ENCODE data around the gene CAMK2N1.

The CAMK2N1 gene

GRCh38 chr1:20493309-20493708, 7.3 kb upstream of the CAMK2N1 start:
- POLR2A ChIA-PET = no interaction called here
- CTCF ChIA-PET = interaction anchor here (0.6 to 2.0 kb wide), 4 partner anchors 62 to 314 kb away, joined by 3 to 9 read pairs (median 6); no protein-coding TSS in a partner anchor
- DNase-seq (ENCODE audit: extremely low spot score) = no peak
- TF ChIP-seq, protein P1, sequence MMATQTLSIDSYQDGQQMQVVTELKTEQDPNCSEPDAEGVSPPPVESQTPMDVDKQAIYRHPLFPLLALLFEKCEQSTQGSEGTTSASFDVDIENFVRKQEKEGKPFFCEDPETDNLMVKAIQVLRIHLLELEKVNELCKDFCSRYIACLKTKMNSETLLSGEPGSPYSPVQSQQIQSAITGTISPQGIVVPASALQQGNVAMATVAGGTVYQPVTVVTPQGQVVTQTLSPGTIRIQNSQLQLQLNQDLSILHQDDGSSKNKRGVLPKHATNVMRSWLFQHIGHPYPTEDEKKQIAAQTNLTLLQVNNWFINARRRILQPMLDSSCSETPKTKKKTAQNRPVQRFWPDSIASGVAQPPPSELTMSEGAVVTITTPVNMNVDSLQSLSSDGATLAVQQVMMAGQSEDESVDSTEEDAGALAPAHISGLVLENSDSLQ (IDR thresholded peaks at IDR 0.05) = no peak
- TF ChIP-seq SUZ12 (IDR thresholded peaks at IDR 0.05) (no peak), FOXK2 (IDR thresholded peaks at IDR 0.05) (no peak), L3MBTL2 (conservative IDR thresholded peaks at IDR 0.05) (no peak), ARNT (IDR thresholded peaks at IDR 0.05) (no peak), CTBP1 (IDR thresholded peaks at IDR 0.05; ENCODE audit: borderline replicate concordance) (no peak), HDGF (IDR thresholded peaks at IDR 0.05; ENCODE audit: borderline replicate concordance) (no peak), BHLHE40 (IDR thresholded peaks at IDR 0.05; ENCODE audit: borderline replicate concordance) (no peak), FOXA1 (IDR thresholded peaks at IDR 0.05) (no peak), NFRKB (IDR thresholded peaks at IDR 0.05) (no peak), SP1 (IDR thresholded peaks at IDR 0.05) (no peak), ELF4 (IDR thresholded peaks at IDR 0.05) (no peak), TARDBP (IDR thresholded peaks at IDR 0.05) (no peak), LEF1 (IDR thresholded peaks at IDR 0.05; ENCODE audit: borderline replicate concordance) (no peak), ZNF384 (IDR thresholded peaks at IDR 0.05) (no peak), FOXM1 (IDR thresholded peaks at IDR 0.05; ENCODE audit: borderline replicate concordance) (no peak)

DNA sequence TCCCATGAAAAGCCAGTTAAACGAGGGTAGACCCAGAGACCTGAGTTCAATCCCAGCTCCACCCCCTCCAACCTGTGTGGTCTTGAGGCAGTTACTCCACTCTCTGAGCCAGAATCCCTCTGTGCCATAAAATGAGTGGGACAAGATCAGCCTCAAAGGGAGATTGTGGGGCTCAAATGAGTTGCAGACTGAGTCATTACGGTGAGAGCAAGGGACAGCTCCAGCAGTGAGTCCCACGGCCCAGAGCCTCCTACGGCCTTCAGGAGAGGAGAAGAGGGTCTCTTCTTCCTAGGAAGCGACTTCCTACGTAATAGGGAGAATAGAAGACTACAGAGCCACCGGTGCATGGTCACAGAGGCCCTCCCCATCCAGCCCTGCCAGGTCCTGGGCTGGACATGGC, 6.7 kb upstream of the CAMK2N1 start:
- POLR2A ChIA-PET = no interaction called here
- no peak for TF ChIP-seq HDGF (IDR thresholded peaks at IDR 0.05; ENCODE audit: borderline replicate concordance)
- no peak for TF ChIP-seq BHLHE40 (IDR thresholded peaks at IDR 0.05; ENCODE audit: borderline replicate concordance)
- TF ChIP-seq ELF4 (IDR thresholded peaks at IDR 0.05) = no peak
- TF ChIP-seq FOXK2 (IDR thresholded peaks at IDR 0.05) = no peak
- TF ChIP-seq FOXA1 (IDR thresholded peaks at IDR 0.05) = no peak
- TF ChIP-seq TARDBP (IDR thresholded peaks at IDR 0.05) = no peak
- CTCF ChIA-PET = no interaction called here
- no peak for DNase-seq (ENCODE audit: extremely low spot score)

DNA sequence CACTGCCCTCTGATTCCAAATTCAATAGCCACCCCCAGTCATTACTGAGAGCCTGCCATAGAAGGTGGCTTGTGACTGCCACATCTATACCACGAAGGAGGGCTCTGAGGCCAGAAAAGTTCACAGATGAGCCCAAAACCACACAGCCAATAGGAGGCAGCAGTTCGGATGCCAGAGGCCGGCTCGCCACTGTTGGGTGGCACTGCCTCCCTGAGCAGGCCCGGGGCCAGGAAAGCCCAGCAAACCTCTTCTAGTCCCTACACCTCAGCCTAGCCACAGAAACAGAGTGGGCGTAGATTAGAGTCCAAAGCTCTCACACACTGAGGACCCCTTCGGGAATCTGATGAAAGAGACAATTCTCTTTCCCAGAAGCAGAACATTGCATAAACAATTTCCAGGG, 5.9 kb upstream of the CAMK2N1 start:
- no peak for DNase-seq (ENCODE audit: extremely low spot score)
- TF ChIP-seq NFRKB (IDR thresholded peaks at IDR 0.05) (no peak), FOXK2 (IDR thresholded peaks at IDR 0.05) (no peak), CTBP1 (IDR thresholded peaks at IDR 0.05; ENCODE audit: borderline replicate concordance) (no peak), FOXA1 (IDR thresholded peaks at IDR 0.05) (no peak), ELF4 (IDR thresholded peaks at IDR 0.05) (no peak), ARNT (IDR thresholded peaks at IDR 0.05) (no peak), L3MBTL2 (conservative IDR thresholded peaks at IDR 0.05) (no peak), TARDBP (IDR thresholded peaks at IDR 0.05) (no peak), FOXM1 (IDR thresholded peaks at IDR 0.05; ENCODE audit: borderline replicate concordance) (no peak), ZNF384 (IDR thresholded peaks at IDR 0.05) (no peak), SP1 (IDR thresholded peaks at IDR 0.05) (no peak), LEF1 (IDR thresholded peaks at IDR 0.05; ENCODE audit: borderline replicate concordance) (no peak), BHLHE40 (IDR thresholded peaks at IDR 0.05; ENCODE audit: borderline replicate concordance) (no peak), HDGF (IDR thresholded peaks at IDR 0.05; ENCODE audit: borderline replicate concordance) (no peak), SUZ12 (IDR thresholded peaks at IDR 0.05) (no peak)
- TF ChIP-seq, protein P1 (IDR thresholded peaks at IDR 0.05) = no peak
- ChIA-PET POLR2A (no interaction called here), CTCF (interaction anchor here (1.3 kb wide), 1 partner anchor 145 kb away, joined by 3 read pairs; no protein-coding TSS in a partner anchor)

- ChIA-PET CTCF (interaction anchor here (0.8 to 2.6 kb wide), 3 partner anchors 57 to 278 kb away, joined by 3 to 12 read pairs (median 4); no protein-coding TSS in a partner anchor), POLR2A (no interaction called here)
- no peak for DNase-seq (ENCODE audit: extremely low spot score)
- TF ChIP-seq FOXK2 (IDR thresholded peaks at IDR 0.05) = no peak
- TF ChIP-seq LEF1 (IDR thresholded peaks at IDR 0.05; ENCODE audit: borderline replicate concordance) = no peak
- no peak for TF ChIP-seq L3MBTL2 (conservative IDR thresholded peaks at IDR 0.05)
- TF ChIP-seq ELF4 (IDR thresholded peaks at IDR 0.05) = no peak
- no peak for TF ChIP-seq SUZ12 (IDR thresholded peaks at IDR 0.05)
- TF ChIP-seq ARNT (IDR thresholded peaks at IDR 0.05) = no peak
- TF ChIP-seq, protein P1 (IDR thresholded peaks at IDR 0.05) = no peak
- no peak for TF ChIP-seq ZNF384 (IDR thresholded peaks at IDR 0.05)
These were observed 5.2 kb upstream of the CAMK2N1 start for GRCh38 chr1:20491178-20491577.

DNA sequence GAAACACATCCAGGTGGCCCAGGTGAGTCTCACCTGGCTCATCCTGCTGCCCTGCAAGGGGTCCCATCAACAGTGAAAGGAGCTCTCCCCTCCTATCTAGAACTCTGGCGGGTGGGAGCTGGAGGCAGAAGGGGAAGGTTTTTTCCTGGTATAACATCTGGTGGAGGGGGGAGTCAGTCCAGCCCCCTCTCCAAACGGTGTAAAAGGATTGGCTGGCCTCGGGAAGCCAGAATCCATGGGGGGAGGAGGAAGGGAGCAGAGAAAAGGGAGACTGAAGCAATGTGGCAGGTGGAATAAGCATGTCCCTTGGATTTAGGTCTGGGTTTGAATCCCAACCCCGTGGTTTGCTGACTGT, 1.2 kb upstream of the CAMK2N1 start:
- CTCF ChIA-PET = no interaction called here
- POLR2A ChIA-PET = interaction anchor here (1.1 kb wide), 1 partner anchor 174 kb away, joined by 3 read pairs; the partner anchor contains the start of gene DDOST
- DNase-seq (ENCODE audit: extremely low spot score) = no peak
- TF ChIP-seq CTBP1 (IDR thresholded peaks at IDR 0.05; ENCODE audit: borderline replicate concordance) (no peak), L3MBTL2 (conservative IDR thresholded peaks at IDR 0.05) (no peak), NFRKB (IDR thresholded peaks at IDR 0.05) (no peak), FOXA1 (IDR thresholded peaks at IDR 0.05) (no peak), ZNF384 (IDR thresholded peaks at IDR 0.05) (no peak), SP1 (IDR thresholded peaks at IDR 0.05) (no peak), HDGF (IDR thresholded peaks at IDR 0.05; ENCODE audit: borderline replicate concordance) (no peak), LEF1 (IDR thresholded peaks at IDR 0.05; ENCODE audit: borderline replicate concordance) (no peak), TARDBP (IDR thresholded peaks at IDR 0.05) (no peak), BHLHE40 (IDR thresholded peaks at IDR 0.05; ENCODE audit: borderline replicate concordance) (no peak), ELF4 (IDR thresholded peaks at IDR 0.05) (no peak), SUZ12 (IDR thresholded peaks at IDR 0.05) (no peak), ARNT (IDR thresholded peaks at IDR 0.05) (no peak), FOXK2 (IDR thresholded peaks at IDR 0.05) (no peak), FOXM1 (IDR thresholded peaks at IDR 0.05; ENCODE audit: borderline replicate concordance) (no peak)
- TF ChIP-seq, protein P1 (IDR thresholded peaks at IDR 0.05) = no peak
